SU-DHL-6 (cell line): ENCODE measurements around the gene LCE1A.

ENCODE experiments used
- H2AFZ ChIP-seq: fragments of 200-600 bp; sonication (generic); 2 replicates; pipeline ENCODE4 v1.6.1; 2014; ENCODE audit warnings: low read depth, mild to moderate bottlenecking, moderate library complexity, mixed read lengths, antibody characterized with exemption, low read length; ENCODE audit not compliant: severe bottlenecking
- H3F3A ChIP-seq: fragments of 200-600 bp; shearing (Covaris generic); 2 replicates; pipeline ENCODE4 v1.6.0; 2016; ENCODE audit warnings: antibody characterized with exemption, mild to moderate bottlenecking; ENCODE audit not compliant: insufficient read depth
- H3K27ac ChIP-seq: fragments of 200-600 bp; sonication (generic); 2 replicates; pipeline ENCODE4 v1.5.1; 2016; ENCODE audit warnings: low read depth, mild to moderate bottlenecking, low read length, moderate library complexity, mixed read lengths
- H3K27me3 ChIP-seq: fragments of 200-600 bp; sonication (generic), shearing (Covaris generic); 2 replicates; pipeline ENCODE4 v1.6.0; 2014; ENCODE audit warnings: mild to moderate bottlenecking, low read length
- H3K36me3 ChIP-seq: fragments of 200-600 bp; sonication (generic); 2 replicates; pipeline ENCODE4 v1.6.1; 2014; ENCODE audit warnings: mild to moderate bottlenecking, low read length, mixed read lengths
- H3K4me2 ChIP-seq: fragments of 300-600, 200-600 bp; shearing (Covaris generic), sonication (generic); 2 replicates; pipeline ENCODE4 v1.6.0; 2014; ENCODE audit warnings: low read length, low read depth, mild to moderate bottlenecking; ENCODE audit not compliant: poor library complexity, severe bottlenecking
- H3K4me3 ChIP-seq: fragments of 200-600 bp; sonication (generic); 2 replicates; pipeline ENCODE4 v1.5.1; 2014; ENCODE audit warnings: antibody characterized with exemption, low read length, mild to moderate bottlenecking, mixed read lengths; ENCODE audit not compliant: insufficient read depth, poor library complexity, severe bottlenecking
- H3K79me2 ChIP-seq: fragments of 200-600 bp; sonication (generic); 2 replicates; pipeline ENCODE4 v1.6.1; 2014; ENCODE audit warnings: mild to moderate bottlenecking, low read length, moderate library complexity; ENCODE audit not compliant: insufficient read depth
- H3K9ac ChIP-seq: fragments of 200-600 bp; sonication (generic); 2 replicates; pipeline ENCODE4 v1.7.0; 2014; ENCODE audit warnings: mild to moderate bottlenecking, low read length
- H3K9me2 ChIP-seq: fragments of 200-600 bp; sonication (generic); replicated peaks from 2 replicates; pipeline ENCODE4 v1.6.1; 2014; ENCODE audit warnings: low read length; ENCODE audit not compliant: insufficient read depth
- H3K9me3 ChIP-seq: fragments of 200-600 bp; sonication (generic); 2 replicates; pipeline ENCODE4 v1.6.1; 2014; ENCODE audit warnings: low read length, mixed read lengths; ENCODE audit not compliant: insufficient read depth
- H4K20me1 ChIP-seq: fragments of 200-600 bp; sonication (generic); 2 replicates; pipeline ENCODE4 v1.6.1; 2014; ENCODE audit warnings: low read depth, mild to moderate bottlenecking, antibody characterized with exemption, low read length, moderate library complexity, mixed read lengths
- EZH2phosphoT487 ChIP-seq: fragments of 200-600 bp; sonication (generic), shearing (Covaris generic); conservative IDR thresholded peaks from 2 replicates; pipeline ENCODE4 v1.6.1; 2018; ENCODE audit warnings: mild to moderate bottlenecking, antibody characterized with exemption, low read length, moderate library complexity, mixed read lengths
- TF ChIP-seq, protein P1 (sequence below): fragments of 200-600 bp; sonication (generic); IDR thresholded peaks from one replicate; pipeline ENCODE4 v1.5.1; 2017; ENCODE audit warnings: antibody characterized with exemption, mild to moderate bottlenecking, low read length, moderate library complexity; ENCODE audit not compliant: insufficient read depth, poor library complexity, severe bottlenecking

Gene LCE1A

DNA sequence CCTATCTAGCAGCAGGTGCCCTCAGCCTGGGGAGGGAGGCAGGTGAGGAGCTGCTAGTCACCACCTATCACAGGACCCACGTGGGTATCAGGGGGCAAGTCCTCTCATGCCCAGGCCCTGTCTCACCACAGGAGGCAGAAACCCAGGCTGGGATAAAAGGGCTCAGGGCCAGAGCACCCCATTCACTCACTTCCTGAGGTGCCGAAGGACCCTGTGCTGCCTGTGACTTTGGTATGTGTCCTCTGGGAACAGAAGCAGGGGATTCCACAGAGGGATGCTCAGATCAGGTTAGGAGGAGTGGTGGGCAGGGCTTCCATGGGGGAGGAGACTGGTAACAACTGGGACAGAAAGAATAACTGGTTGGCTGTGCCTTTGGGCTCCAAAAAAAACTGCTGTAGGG is 41.2 kb upstream of the LCE1A start, which contains the start of gene LCE1E:
TSS of gene LCE1E (plus strand) at position 181 of the 400 bp plus-strand sequence. CDS start 1,043 bp downstream, outside the sequence.
- no peak within 1 kb of the TSS for H2AFZ ChIP-seq
- no peak within 1 kb of the TSS for H3K9ac ChIP-seq
- H3K79me2 ChIP-seq = no peaks in the 10 kb centered on the region
- H3K9me2 ChIP-seq = no peaks in the 10 kb centered on the region
- no peak for TF ChIP-seq EZH2phosphoT487
- TF ChIP-seq, protein P1, sequence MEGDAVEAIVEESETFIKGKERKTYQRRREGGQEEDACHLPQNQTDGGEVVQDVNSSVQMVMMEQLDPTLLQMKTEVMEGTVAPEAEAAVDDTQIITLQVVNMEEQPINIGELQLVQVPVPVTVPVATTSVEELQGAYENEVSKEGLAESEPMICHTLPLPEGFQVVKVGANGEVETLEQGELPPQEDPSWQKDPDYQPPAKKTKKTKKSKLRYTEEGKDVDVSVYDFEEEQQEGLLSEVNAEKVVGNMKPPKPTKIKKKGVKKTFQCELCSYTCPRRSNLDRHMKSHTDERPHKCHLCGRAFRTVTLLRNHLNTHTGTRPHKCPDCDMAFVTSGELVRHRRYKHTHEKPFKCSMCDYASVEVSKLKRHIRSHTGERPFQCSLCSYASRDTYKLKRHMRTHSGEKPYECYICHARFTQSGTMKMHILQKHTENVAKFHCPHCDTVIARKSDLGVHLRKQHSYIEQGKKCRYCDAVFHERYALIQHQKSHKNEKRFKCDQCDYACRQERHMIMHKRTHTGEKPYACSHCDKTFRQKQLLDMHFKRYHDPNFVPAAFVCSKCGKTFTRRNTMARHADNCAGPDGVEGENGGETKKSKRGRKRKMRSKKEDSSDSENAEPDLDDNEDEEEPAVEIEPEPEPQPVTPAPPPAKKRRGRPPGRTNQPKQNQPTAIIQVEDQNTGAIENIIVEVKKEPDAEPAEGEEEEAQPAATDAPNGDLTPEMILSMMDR = no peak
- no peak within 1 kb of the TSS for H3K4me2 ChIP-seq
- H3K27me3 ChIP-seq = no peaks in the 10 kb centered on the region
- H3K9me3 ChIP-seq = no peaks in the 10 kb centered on the region
- no peaks in the 10 kb centered on the region for H4K20me1 ChIP-seq
- no peaks in the 10 kb centered on the region for H3K36me3 ChIP-seq
- no peak within 1 kb of the TSS for H3K27ac ChIP-seq
- H3K4me3 ChIP-seq = no peak within 1 kb of the TSS
- H3F3A ChIP-seq = no peaks in the 10 kb centered on the region

GRCh38 chr1:152795686-152796085 is 31.6 kb upstream of the LCE1A start:
- H3F3A ChIP-seq = no peaks in the 10 kb centered on the region
- H3K27me3 ChIP-seq = no peaks in the 10 kb centered on the region
- H3K9me3 ChIP-seq = no peaks in the 10 kb centered on the region
- no peaks in the 10 kb centered on the region for H3K79me2 ChIP-seq
- no peak overlapping the region for H3K9ac ChIP-seq
- TF ChIP-seq EZH2phosphoT487 = no peak
- TF ChIP-seq, protein P1 = no peak
- no peaks in the 10 kb centered on the region for H3K36me3 ChIP-seq
- H3K4me3 ChIP-seq = no peak overlapping the region
- H4K20me1 ChIP-seq = no peaks in the 10 kb centered on the region
- H3K4me2 ChIP-seq = no peak overlapping the region
- H3K9me2 ChIP-seq = no peaks in the 10 kb centered on the region
- H3K27ac ChIP-seq = no peak overlapping the region
- no peak overlapping the region for H2AFZ ChIP-seq

DNA sequence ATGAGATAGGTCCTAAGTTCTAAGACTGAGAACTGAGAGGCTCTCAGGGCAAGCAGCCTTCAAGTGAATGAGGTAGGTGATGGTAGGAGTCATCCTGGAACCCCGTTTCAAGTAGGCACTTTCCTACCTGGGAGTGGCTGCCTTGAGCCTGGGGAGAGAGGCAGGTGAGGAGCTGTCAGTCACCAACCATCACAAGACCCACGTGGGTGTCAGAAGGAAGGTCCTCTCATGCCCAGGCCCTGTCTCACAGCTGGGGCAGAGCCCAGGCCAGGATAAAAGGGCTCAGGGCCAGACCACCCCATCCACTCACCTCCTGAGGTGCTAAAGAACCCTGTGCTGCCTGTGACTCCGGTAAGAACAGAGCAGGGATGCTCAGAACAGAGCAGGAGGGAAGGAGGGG is 30.9 kb upstream of the LCE1A start, which contains the start of gene LCE1D:
TSS of gene LCE1D (plus strand) at position 301 of the 400 bp plus-strand sequence. CDS start 1,074 bp downstream, outside the sequence.
- H3K9ac ChIP-seq = no peak within 1 kb of the TSS
- H3K9me3 ChIP-seq = no peaks in the 10 kb centered on the region
- no peak within 1 kb of the TSS for H3K4me3 ChIP-seq
- no peaks in the 10 kb centered on the region for H3K79me2 ChIP-seq
- no peaks in the 10 kb centered on the region for H3K36me3 ChIP-seq
- H3K4me2 ChIP-seq = no peak within 1 kb of the TSS
- no peaks in the 10 kb centered on the region for H3K9me2 ChIP-seq
- H4K20me1 ChIP-seq = no peaks in the 10 kb centered on the region
- TF ChIP-seq, protein P1 = no peak
- no peak for TF ChIP-seq EZH2phosphoT487
- H2AFZ ChIP-seq = no peak within 1 kb of the TSS
- H3K27me3 ChIP-seq = no peaks in the 10 kb centered on the region
- no peaks in the 10 kb centered on the region for H3F3A ChIP-seq
- H3K27ac ChIP-seq = no peak within 1 kb of the TSS

- no peaks in the 10 kb centered on the region; the same call in 1 of the 2 replicates for H3K9me2 ChIP-seq
- H3K36me3 ChIP-seq = no peaks in the 10 kb centered on the region
- H3K4me2 ChIP-seq = no peak overlapping the region
- no peak overlapping the region for H3K27ac ChIP-seq
- no peaks in the 10 kb centered on the region for H3K9me3 ChIP-seq
- no peaks in the 10 kb centered on the region for H4K20me1 ChIP-seq
- H3K4me3 ChIP-seq = no peak overlapping the region
- no peaks in the 10 kb centered on the region for H3F3A ChIP-seq
- H3K27me3 ChIP-seq = no peaks in the 10 kb centered on the region
- H2AFZ ChIP-seq = no peak overlapping the region
- TF ChIP-seq, protein P1 = no peak
- no peak for TF ChIP-seq EZH2phosphoT487
- H3K79me2 ChIP-seq = no peaks in the 10 kb centered on the region
- no peak overlapping the region for H3K9ac ChIP-seq
These were observed 25.9 kb upstream of the LCE1A start for GRCh38 chr1:152801333-152801732.
